ENCODE results near the gene UBC.

- TF ChIP-seq, protein P1, sequence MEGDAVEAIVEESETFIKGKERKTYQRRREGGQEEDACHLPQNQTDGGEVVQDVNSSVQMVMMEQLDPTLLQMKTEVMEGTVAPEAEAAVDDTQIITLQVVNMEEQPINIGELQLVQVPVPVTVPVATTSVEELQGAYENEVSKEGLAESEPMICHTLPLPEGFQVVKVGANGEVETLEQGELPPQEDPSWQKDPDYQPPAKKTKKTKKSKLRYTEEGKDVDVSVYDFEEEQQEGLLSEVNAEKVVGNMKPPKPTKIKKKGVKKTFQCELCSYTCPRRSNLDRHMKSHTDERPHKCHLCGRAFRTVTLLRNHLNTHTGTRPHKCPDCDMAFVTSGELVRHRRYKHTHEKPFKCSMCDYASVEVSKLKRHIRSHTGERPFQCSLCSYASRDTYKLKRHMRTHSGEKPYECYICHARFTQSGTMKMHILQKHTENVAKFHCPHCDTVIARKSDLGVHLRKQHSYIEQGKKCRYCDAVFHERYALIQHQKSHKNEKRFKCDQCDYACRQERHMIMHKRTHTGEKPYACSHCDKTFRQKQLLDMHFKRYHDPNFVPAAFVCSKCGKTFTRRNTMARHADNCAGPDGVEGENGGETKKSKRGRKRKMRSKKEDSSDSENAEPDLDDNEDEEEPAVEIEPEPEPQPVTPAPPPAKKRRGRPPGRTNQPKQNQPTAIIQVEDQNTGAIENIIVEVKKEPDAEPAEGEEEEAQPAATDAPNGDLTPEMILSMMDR (IDR thresholded peaks at IDR 0.05): no peak
- no peak for TF ChIP-seq POLR2A (IDR thresholded peaks at IDR 0.05)
- no peak for TF ChIP-seq EP300 (IDR thresholded peaks at IDR 0.05)
Observed at GRCh38 chr12:124949779-124950728, 35.6 kb upstream of the UBC start.

All from tibial nerve (tissue), 4 donors.